Neural cell (in vitro differentiated cells): Measurements from ENCODE around the gene ZNF276. TPM values are rescaled to one million over a fixed set of nuclear protein-coding genes. Genes with fewer than 3 reads are reported as not detected.

Experiments used
- polyA plus RNA-seq: library from polyadenylated mRNA; depleted of rRNA; stranded (reverse); fragments of >200 nt; gene quantifications from 2 replicates; pipeline ENCODE4 v1.2.3, GENCODE V29; 2014

Gene ZNF276
- polyA plus RNA-seq, 1 donor from 2014 or later: 35.4 TPM

Other genes with a start within 250 kb of the ZNF276 start
- gene ANKRD11, start 231.0 kb upstream of the ZNF276 start, polyA plus RNA-seq: 32.5 and 53.7 TPM in 2 replicates
- gene SPG7, start 213.1 kb upstream of the ZNF276 start, polyA plus RNA-seq: 216 and 248 TPM in 2 replicates
- gene RPL13, start 160.9 kb upstream of the ZNF276 start, polyA plus RNA-seq: 2,635 and 2,685 TPM in 2 replicates
- gene CPNE7, start 145.8 kb upstream of the ZNF276 start, polyA plus RNA-seq: 0.15 and 3.8 TPM in 2 replicates
- 0.33 and 0.96 TPM in 2 replicates for gene DPEP1, start 107.9 kb upstream of the ZNF276 start, polyA plus RNA-seq
- gene CHMP1A, start 63.8 kb upstream of the ZNF276 start, polyA plus RNA-seq: 113 and 150 TPM in 2 replicates
- 16.0 and 24.8 TPM in 2 replicates for gene SPATA33, start 63.7 kb upstream of the ZNF276 start, polyA plus RNA-seq
- gene CDK10, start 34.8 kb upstream of the ZNF276 start, polyA plus RNA-seq: 126 and 161 TPM in 2 replicates
- 39.1 and 42.3 TPM in 2 replicates for gene SPATA2L, start 19.8 kb upstream of the ZNF276 start, polyA plus RNA-seq
- 29.9 and 37.2 TPM in 2 replicates for gene VPS9D1, start 639 bp upstream of the ZNF276 start, polyA plus RNA-seq
- 10.2 and 13.3 TPM in 2 replicates for gene FANCA, start 95.1 kb downstream of the ZNF276 start, polyA plus RNA-seq
- 45.0 and 54.1 TPM in 2 replicates for gene SPIRE2, start 106.9 kb downstream of the ZNF276 start, polyA plus RNA-seq
- 200 and 240 TPM in 2 replicates for gene TCF25, start 152.1 kb downstream of the ZNF276 start, polyA plus RNA-seq
- gene MC1R, start 197.3 kb downstream of the ZNF276 start, polyA plus RNA-seq: 21.3 and 27.6 TPM in 2 replicates
- gene TUBB3, start 201.8 kb downstream of the ZNF276 start, polyA plus RNA-seq: 2,442 and 2,885 TPM in 2 replicates
- 212 and 213 TPM in 2 replicates for gene DEF8, start 227.2 kb downstream of the ZNF276 start, polyA plus RNA-seq